ENCODE measurements around the gene BEND2. TPM values are rescaled to one million over a fixed set of nuclear protein-coding genes. Genes with fewer than 3 reads are reported as not detected.

BEND2 gene
- total and polyA plus RNA-seq, 7 donors: not detected

- Histone ChIP-seq H3K4me1 (peaks cover 0 to 4% (median 0%) of the 10 kb centered on the region in 4 donors), H3K4me3 (no peak overlapping the region), H3K36me3 (no peaks in the 10 kb centered on the region), H3K27me3 (no peaks in the 10 kb centered on the region), H3K27ac (no peak overlapping the region), H3K9me3 (no peaks in the 10 kb centered on the region)
- no peak for DNase-seq
- TF ChIP-seq CTCF (IDR thresholded peaks at IDR 0.05): no peak
- no peak for TF ChIP-seq POLR2A (IDR thresholded peaks at IDR 0.05)
- TF ChIP-seq EP300 (IDR thresholded peaks at IDR 0.05): no peak
- TF ChIP-seq POLR2AphosphoS5 (IDR thresholded peaks at IDR 0.05): no peak
- intact Hi-C loops (cut with DNase I): no loop called here
- 86 to 90% methylated on average over 5 of the region's 5 CpGs for WGBS, 2 donors
These were observed 69.5 kb downstream of the BEND2 start for GRCh38 chrX:18151157-18151556.

DNA sequence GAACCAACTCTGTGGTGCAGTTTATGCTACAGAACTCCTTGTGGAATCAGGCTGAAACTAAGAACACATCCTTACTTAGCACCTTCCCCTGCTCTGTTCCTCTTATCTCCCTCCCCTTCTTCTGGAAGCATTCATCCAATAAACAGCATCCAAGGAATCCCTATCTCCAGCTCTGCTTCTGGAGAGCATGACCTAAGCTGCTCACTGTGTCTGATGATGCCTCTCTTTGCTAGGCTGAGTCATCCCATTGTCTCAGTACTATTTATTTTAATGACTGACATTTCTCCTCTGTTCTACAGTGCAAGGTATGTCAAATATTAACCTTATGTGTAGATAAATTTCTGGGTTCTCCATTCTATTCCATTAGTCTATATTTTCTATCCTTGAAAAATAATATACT is 71.2 kb downstream of the BEND2 start:
- Histone ChIP-seq H3K27me3 (no peaks in the 10 kb centered on the region), H3K4me3 (no peak overlapping the region), H3K27ac (no peak overlapping the region), H3K9me3 (no peaks in the 10 kb centered on the region), H3K4me1 (peaks cover 0 to 4% (median 0%) of the 10 kb centered on the region in 4 donors), H3K36me3 (no peaks in the 10 kb centered on the region)
- no peak for TF ChIP-seq EP300 (IDR thresholded peaks at IDR 0.05)
- TF ChIP-seq POLR2AphosphoS5 (IDR thresholded peaks at IDR 0.05): no peak
- no peak for TF ChIP-seq CTCF (IDR thresholded peaks at IDR 0.05)
- TF ChIP-seq POLR2A (IDR thresholded peaks at IDR 0.05): no peak
- intact Hi-C loops (cut with DNase I): no loop called here
- DNase-seq: no peak

DNA sequence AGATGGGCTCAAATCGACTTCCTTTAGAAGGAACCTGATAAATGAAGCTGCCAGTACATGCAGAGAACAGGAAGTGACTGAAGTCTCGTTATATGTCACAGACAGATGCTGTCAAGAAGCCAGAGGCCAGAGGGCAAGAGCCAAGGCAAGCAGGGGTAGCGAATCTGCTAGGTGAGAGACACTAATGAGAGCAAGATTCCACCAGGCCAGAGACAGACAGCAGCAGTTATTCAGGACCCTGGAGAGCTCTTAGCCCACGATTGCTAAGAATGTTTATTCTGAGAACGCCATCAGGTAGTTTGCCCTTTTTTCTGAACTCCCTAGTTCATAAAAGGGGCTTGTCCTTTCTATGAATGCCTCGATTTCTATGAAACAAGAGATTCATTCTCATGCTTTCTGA is 73.7 kb downstream of the BEND2 start:
- H3K27ac ChIP-seq: no peak overlapping the region
- H3K27me3 ChIP-seq: no peaks in the 10 kb centered on the region
- no peak for TF ChIP-seq POLR2AphosphoS5 (IDR thresholded peaks at IDR 0.05)
- no peak for TF ChIP-seq EP300 (IDR thresholded peaks at IDR 0.05)
- no peak for TF ChIP-seq POLR2A (IDR thresholded peaks at IDR 0.05)
- no peak for TF ChIP-seq CTCF (IDR thresholded peaks at IDR 0.05)
- intact Hi-C loops (cut with DNase I): no loop called here
- no peaks in the 10 kb centered on the region for H3K36me3 ChIP-seq
- 18 to 27% methylated on average over 6 of the region's 6 CpGs for WGBS, 2 donors
- H3K4me3 ChIP-seq: no peak overlapping the region
- DNase-seq: no peak
- peaks cover 0 to 4% (median 0%) of the 10 kb centered on the region in 4 donors for H3K4me1 ChIP-seq
- H3K9me3 ChIP-seq: no peaks in the 10 kb centered on the region

GRCh38 chrX:18146009-18146408 is 74.7 kb downstream of the BEND2 start:
- no peaks in the 10 kb centered on the region for H3K36me3 ChIP-seq
- TF ChIP-seq CTCF (IDR thresholded peaks at IDR 0.05) (no peak), EP300 (IDR thresholded peaks at IDR 0.05) (no peak), POLR2A (IDR thresholded peaks at IDR 0.05) (no peak), POLR2AphosphoS5 (IDR thresholded peaks at IDR 0.05) (no peak)
- WGBS, 2 donors: 80 to 90% methylated on average over 2 of the region's 2 CpGs
- no peak overlapping the region for H3K27ac ChIP-seq
- H3K27me3 ChIP-seq: no peaks in the 10 kb centered on the region
- H3K4me3 ChIP-seq: no peak overlapping the region
- intact Hi-C loops (cut with DNase I): no loop called here
- no peaks in the 10 kb centered on the region for H3K9me3 ChIP-seq
- peaks cover 0 to 4% (median 0%) of the 10 kb centered on the region in 4 donors for H3K4me1 ChIP-seq
- DNase-seq: no peak

GRCh38 chrX:18136816-18137215 is 83.9 kb downstream of the BEND2 start:
- Histone ChIP-seq H3K27me3 (no peaks in the 10 kb centered on the region), H3K4me3 (no peak overlapping the region), H3K36me3 (no peaks in the 10 kb centered on the region), H3K9me3 (no peaks in the 10 kb centered on the region), H3K27ac (no peak overlapping the region), H3K4me1 (no peaks in the 10 kb centered on the region)
- intact Hi-C loops (cut with DNase I): no loop called here
- TF ChIP-seq POLR2AphosphoS5 (IDR thresholded peaks at IDR 0.05): no peak
- no peak for TF ChIP-seq POLR2A (IDR thresholded peaks at IDR 0.05)
- no peak for TF ChIP-seq EP300 (IDR thresholded peaks at IDR 0.05)
- no peak for TF ChIP-seq CTCF (IDR thresholded peaks at IDR 0.05)
- 92 to 94% methylated on average over 6 of the region's 6 CpGs for WGBS, 2 donors
- DNase-seq: no peak

Data from sigmoid colon (tissue), 7 donors.